ENCODE results near the gene CDHR3.
"Not testable (repeated sequence)": the region's sequence is repeated elsewhere in the genome, so short reads cannot be mapped to it uniquely, and the experiment has no call there.

The CDHR3 gene

DNA sequence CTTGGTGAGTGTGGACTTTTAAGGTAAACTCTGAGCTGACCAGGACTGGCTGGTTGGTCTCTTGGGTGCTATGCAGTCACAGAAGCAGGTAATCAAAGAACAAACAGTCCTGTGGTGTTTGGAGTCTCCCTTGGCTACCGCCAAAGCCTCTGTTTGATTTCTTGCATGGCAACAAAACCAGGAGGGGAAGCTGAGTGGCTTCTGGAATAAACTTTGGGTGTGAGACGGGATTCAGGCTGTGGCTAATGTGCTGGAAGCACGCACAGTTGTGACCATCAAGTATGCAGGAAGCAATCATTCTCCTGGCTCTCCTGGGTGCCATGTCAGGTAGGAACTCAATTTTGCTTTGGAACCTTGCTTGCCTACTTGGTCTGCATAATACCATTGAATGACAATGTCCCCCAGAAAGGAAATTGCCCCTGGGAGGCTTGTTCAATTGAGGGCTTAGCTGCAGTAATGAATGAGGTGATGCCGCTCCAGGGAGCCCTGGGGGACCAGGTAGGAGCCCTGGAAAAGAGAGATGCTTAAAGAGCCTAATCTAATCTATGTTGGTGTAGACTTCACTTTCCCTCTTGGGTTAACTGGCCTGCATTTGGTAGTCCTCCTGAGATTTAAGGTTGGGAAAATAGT is at the start of gene CDHR3:
CDHR3 (plus strand) TSS at position 227 of the 630 bp plus-strand sequence; CDS start at position 282, 55 bp downstream.
- no peak for DNase-seq (ENCODE audit: low read depth)

DNA sequence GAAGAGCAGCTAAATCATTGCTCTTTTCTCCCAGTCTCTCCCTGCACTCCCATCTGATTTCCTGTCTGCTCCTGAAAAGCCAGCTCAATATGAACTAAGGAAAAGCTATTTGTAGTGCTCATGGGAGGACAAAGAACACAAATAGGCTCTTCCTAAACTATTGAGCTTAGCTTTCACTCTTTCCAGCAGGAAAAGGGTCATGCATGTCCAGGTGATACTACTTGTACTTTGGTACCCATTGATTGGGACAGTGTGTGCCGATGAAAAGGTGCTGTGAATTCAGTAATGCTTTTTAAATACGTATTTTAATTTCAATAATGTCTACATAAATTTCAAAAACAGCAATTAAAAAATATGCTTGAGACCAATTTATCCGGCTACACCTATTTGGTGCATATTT is 49.1 kb upstream of the CDHR3 start:
- DNase-seq (ENCODE audit: low read depth), result no peak

- no peak for DNase-seq (ENCODE audit: low read depth)
Observed at GRCh38 chr7:105916603-105917002, 46.5 kb upstream of the CDHR3 start.

GRCh38 chr7:105917659-105918058 is 45.4 kb upstream of the CDHR3 start:
- no peak for DNase-seq (ENCODE audit: low read depth)

- DNase-seq (ENCODE audit: low read depth), result no peak
Observed at GRCh38 chr7:105920766-105921165, 42.3 kb upstream of the CDHR3 start.

- DNase-seq (ENCODE audit: low read depth), result no peak
Observed at GRCh38 chr7:105924945-105925344, 38.1 kb upstream of the CDHR3 start.

- DNase-seq (ENCODE audit: low read depth), result no peak
Observed at GRCh38 chr7:105926131-105926530, 36.9 kb upstream of the CDHR3 start.

DNA sequence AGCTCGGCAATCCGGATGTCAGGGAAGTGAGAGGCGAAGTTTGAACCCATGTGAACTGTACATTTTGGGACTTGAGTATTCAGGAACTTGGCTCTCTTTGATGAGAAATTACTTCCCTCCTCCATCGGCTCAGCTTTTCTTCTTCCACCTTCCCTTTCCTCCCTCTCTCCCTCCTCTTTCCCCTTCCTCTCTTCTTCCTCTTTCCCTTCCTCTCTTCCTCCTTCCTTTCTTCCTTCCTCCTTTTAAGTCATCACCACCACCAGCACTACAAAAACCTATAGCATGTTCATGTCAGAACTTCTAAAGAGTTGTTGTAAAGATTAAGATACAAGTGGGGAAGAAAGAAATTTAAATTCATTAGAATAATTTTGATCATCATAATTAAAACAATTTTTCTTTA is 31.9 kb upstream of the CDHR3 start:
- no peak for DNase-seq (ENCODE audit: low read depth)

GRCh38 chr7:105932835-105933477 is 30.1 kb upstream of the CDHR3 start:
- DNase-seq (ENCODE audit: low read depth), result peak; percentile 81

GRCh38 chr7:105934572-105935185 is 28.4 kb upstream of the CDHR3 start:
- DNase-seq (ENCODE audit: low read depth), result no peak

GRCh38 chr7:105935250-105935649 is 27.8 kb upstream of the CDHR3 start:
- DNase-seq (ENCODE audit: low read depth), result no peak

DNA sequence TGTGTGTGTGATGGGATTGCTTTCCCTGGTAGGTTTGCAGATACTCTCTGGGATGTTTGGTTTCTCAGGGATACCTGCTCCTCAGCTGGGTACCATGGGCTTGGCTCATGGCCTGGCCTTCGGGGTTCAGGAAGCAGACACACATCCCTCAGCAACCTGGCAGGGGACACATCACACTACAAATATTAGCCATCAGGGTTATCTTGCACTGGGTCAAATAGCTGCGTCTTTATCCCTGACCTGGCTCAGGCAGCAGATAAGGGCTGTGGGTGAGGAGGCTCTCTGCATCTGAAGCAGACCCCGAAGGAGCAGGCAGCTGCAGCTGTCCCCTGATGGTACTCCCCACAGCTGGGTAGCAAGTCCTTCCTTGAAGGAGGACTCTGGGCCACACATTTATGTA is 25.7 kb upstream of the CDHR3 start:
- DNase-seq (ENCODE audit: low read depth), result no peak

DNA sequence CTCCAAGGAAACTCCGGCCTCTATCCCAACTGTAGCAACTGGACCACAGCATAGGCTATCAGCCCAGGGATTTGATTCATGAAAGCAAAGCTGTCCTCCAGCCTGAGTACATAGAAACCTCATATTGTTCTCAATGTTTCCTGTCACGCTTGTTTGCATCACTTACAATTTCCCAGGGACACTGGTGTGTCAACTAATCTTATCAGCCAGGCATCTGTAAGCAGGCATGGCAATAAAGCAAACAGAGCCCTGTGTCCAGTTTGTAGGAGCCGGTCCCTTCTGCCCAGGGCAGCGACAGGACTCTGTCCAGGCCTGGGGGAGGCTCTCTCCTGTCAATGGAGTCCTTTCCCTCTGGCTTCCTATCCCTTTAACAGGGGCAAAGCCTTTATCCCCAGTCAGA is 23.0 kb upstream of the CDHR3 start:
- DNase-seq (ENCODE audit: low read depth), result no peak

- no peak for DNase-seq (ENCODE audit: low read depth)
Observed at GRCh38 chr7:105941596-105941995, 21.5 kb upstream of the CDHR3 start.

DNA sequence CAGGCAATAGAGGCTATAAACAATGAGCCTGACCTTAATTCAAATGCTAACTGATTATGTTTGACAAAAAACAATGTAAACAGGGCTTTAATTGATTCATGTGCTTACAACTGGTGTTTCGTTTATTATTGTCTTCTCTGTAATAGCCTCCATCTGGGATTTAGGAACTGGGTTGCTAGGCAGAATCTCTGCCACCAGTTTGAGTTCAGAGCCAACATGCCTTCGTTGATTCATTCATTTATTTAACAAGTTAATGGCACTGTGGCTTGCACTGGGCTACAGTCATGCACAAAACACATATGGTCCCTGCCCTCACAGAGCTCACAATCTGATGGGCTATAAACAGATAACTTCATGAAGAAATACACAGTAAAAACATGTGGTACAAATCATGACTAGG is 19.6 kb upstream of the CDHR3 start:
- no peak for DNase-seq (ENCODE audit: low read depth)

GRCh38 chr7:105945848-105946247 is 17.2 kb upstream of the CDHR3 start:
- DNase-seq (ENCODE audit: low read depth), result no peak

GRCh38 chr7:105951597-105951996 is 11.5 kb upstream of the CDHR3 start:
- no peak for DNase-seq (ENCODE audit: low read depth)

DNA sequence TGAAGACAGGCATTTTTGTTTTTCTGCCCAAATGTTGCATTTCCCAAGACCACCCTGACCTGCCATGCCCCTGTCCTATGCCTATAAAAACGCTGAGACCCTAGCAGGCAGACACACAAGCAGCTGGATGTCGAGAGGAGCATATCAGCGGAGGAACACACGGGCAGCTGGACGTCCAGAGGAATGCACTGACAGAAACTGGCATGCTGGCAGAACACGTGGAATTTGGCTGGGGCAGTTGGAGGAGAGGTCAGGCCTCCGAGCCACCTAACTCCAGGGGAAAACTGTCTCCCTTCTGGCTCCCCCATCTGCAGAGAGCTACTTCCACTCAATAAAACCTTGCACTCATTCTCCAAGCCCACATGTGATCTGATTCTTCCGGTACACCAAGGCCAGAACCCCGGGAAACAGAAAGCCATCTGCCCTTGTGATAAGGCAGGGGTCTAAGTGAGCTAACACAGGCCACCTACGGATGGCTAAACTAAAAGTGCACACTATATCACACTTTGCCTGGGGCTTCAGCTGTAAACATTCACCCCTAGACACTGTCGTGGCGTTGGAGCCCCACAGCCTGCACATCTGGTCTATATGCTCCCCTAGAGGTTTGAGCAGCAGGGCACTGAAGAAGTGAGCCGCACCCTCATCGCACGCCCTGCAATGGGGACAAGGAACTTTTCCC is 10.0 kb upstream of the CDHR3 start:
- DNase-seq (ENCODE audit: low read depth), result no peak

DNA sequence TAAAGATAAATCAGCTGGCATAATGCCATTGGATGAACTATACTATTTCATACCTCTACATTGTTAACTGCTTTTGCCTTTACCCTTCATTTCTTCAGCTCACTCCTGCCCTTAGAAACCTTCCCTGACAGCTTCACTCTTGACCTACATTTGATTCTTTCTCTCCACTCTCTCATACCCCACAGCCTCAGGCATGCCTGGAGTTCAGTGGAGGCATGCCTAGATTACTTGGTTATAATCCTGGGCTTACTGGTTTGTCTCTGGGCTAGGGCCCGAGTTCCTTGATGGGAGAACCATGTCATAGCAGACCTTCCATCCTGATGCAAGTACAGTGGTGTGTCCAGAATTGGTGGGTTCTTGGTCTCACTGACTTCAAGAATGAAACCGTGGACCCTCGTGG is 8.4 kb upstream of the CDHR3 start:
- DNase-seq (ENCODE audit: low read depth), result no peak

DNA sequence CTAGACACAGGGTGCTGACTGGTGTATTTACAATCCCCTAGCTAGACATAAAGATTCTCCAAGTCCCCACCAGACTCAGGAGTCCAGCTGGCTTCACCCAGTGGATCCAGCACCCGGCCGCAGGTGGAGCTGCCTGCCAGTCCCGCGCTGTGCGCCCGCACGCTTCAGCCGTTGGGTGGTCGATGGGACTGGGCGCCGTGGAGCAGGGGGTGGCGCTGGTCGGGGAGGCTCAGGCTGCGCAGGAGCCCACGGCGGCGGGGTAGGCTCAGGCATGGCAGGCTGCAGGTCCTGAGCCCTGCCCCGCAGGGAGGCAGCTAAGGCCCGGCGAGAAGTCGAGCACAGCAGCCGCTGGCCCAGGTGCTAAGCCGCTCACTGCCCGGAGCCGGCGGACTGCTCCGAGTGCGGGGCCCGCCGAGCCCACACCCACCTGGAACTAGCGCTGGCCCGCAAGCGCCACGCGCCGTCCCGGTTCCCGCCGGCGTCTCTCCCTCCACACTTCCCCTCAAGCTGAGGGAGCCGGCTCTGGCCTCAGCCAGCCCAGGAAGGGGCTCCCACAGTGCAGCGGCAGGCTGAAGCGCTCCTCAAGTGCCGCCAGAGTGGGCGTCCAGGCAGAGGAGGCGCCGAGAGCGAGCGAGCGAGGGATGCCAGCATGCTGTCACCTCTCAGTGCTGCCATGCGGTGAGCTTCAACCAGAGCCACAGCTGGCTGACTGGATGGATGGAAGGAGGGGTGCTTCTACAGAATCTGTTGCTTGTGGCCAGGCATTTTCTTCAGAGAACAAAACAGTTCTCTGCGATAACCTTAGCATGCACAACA is 7.2 kb upstream of the CDHR3 start:
- not testable (repeated sequence) for DNase-seq (ENCODE audit: low read depth)

DNA sequence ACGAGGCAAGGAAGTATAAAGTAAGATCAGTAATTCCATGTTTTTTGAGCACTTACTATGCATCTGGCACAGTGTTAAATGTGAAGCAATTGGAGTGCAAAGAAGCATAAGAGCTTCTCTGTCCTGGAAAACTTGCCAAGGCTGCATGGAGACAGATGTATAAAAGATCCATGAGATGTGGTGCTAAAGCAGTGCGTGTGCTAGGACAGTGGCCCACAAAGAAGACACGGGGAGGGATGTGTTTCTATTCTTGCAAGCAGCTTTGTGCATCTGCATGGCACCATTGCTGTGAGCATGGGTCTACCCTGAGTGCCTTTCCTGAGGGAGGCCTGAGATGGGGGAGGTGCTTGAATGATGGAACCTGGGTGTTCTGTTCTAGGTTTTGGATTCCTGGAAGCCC is 5.1 kb upstream of the CDHR3 start:
- DNase-seq (ENCODE audit: low read depth), result no peak

- no peak for DNase-seq (ENCODE audit: low read depth)
Observed at GRCh38 chr7:105962353-105962752, 711 bp upstream of the CDHR3 start.
